Spleen (tissue), 7 donors: ENCODE data around the gene DTX1.

Experiments used
- CTCF ChIP-seq, 11 experiments: fragments of 200-600 bp in 7 of 11; fragments of 450-650 bp in 4 of 11; sonication (generic) in 4 of 11; IDR thresholded peaks in 8 of 11; conservative IDR thresholded peaks in 3 of 11; 1 replicate in 7 of 11; 2 replicates in 4 of 11; pipeline versions ENCODE4 v1.4.0 to v1.8.0; 2016 to 2021; ENCODE audit warnings: antibody characterized with exemption in 11 of 11, inconsistent platforms in 4 of 11, mild to moderate bottlenecking in 1 of 11
- POLR2A ChIP-seq, 3 donors: fragments of 450-650 bp; IDR thresholded peaks; one replicate each; pipeline ENCODE4 v1.5.1; 2017; ENCODE audit warnings: antibody characterized with exemption in 3 of 3, mild to moderate bottlenecking in 1 of 3
- POLR2AphosphoS5 ChIP-seq, 3 donors: sonication (generic); formaldehyde crosslinking; IDR thresholded peaks; one replicate each; pipeline ENCODE4 v1.5.1; 2017; ENCODE audit warnings: antibody characterized with exemption in 3 of 3
- donor health status: DM: no; HTN: no; CAD: no; lungs with moderate emphysema.
- donor health status: DM: no; HTN: no; CAD: no.
- donor health status: DM: no; HTN: no; CAD: no.

- no peak for TF ChIP-seq CTCF (IDR thresholded peaks at IDR 0.05 in 8 of 11, conservative IDR thresholded peaks at IDR 0.05 in 3 of 11)
- TF ChIP-seq POLR2A (IDR thresholded peaks at IDR 0.05) = no peak
- no peak for TF ChIP-seq POLR2AphosphoS5 (IDR thresholded peaks at IDR 0.05)
These were observed 17.1 kb downstream of the DTX1 start for GRCh38 chr12:113073586-113073985.
